IMR-90 (cell line): ENCODE measurements around the gene RAB33B. TPM values are rescaled to one million over a fixed set of nuclear protein-coding genes. Genes with fewer than 3 reads are reported as not detected.

Source experiments
- ATAC-seq: fragments of 200-7000 bp; cut with Tn5 transposase; 2 replicates; pipeline ENCODE4 v1.9.1; 2020; ENCODE audit warnings: low read depth, mild to moderate bottlenecking, moderate library complexity
- BruUV-seq: library from RNA; stranded (reverse); fragments of 400-500 nt; replicated peaks from 2 replicates; lab custom pipeline; 2021; lab: Mats Ljungman, UMichigan
- CTCF ChIA-PET: fragments of 300-600 bp; formaldehyde crosslinking; extraction: SDS; loops from one replicate; lab custom pipeline; 2021; ENCODE audit warnings: antibody characterized with exemption; lab: Yijun Ruan, JAX
- POLR2A ChIA-PET: fragments of 300-600 bp; sonication (Branson Sonifier 250); formaldehyde crosslinking; loops from one replicate; lab custom pipeline; 2022; ENCODE audit warnings: antibody characterized with exemption; ENCODE audit not compliant: unreplicated experiment; lab: Charles Lee
- DNase-seq: peaks from one replicate; pipeline ENCODE4 v3.0.0; 2013
- H2AFZ ChIP-seq: replicated peaks from 2 replicates; pipeline ENCODE3; 2013; ENCODE audit warnings: low read length, mild to moderate bottlenecking; ENCODE audit not compliant: poor library complexity
- H2AK5ac ChIP-seq: 2 replicates; pipeline ENCODE4 v1.6.1; 2013; ENCODE audit warnings: low read depth, low read length, inconsistent platforms
- H2AK9ac ChIP-seq: replicated peaks from 2 replicates; pipeline ENCODE3; 2013; ENCODE audit warnings: mild to moderate bottlenecking, low read depth, low read length, moderate library complexity; ENCODE audit not compliant: poor library complexity
- H2BK120ac ChIP-seq: 2 replicates; pipeline ENCODE4 v1.6.1; 2013; ENCODE audit warnings: low read depth, low read length, inconsistent platforms
- H2BK15ac ChIP-seq: 3 replicates; pipeline ENCODE4 v1.6.1; 2013; ENCODE audit warnings: low read depth, low read length, inconsistent platforms
- H2BK20ac ChIP-seq: 2 replicates; pipeline ENCODE4 v1.6.1; 2013; ENCODE audit warnings: low read depth, mild to moderate bottlenecking, inconsistent platforms, low read length, moderate library complexity
- H2BK5ac ChIP-seq: 2 replicates; pipeline ENCODE4 v1.6.1; 2013; ENCODE audit warnings: mild to moderate bottlenecking, low read depth, low read length, inconsistent platforms; ENCODE audit not compliant: poor library complexity, severe bottlenecking
- H3K14ac ChIP-seq: replicated peaks from 2 replicates; pipeline ENCODE4 v1.6.1; 2013; ENCODE audit warnings: low read depth, low read length, inconsistent platforms
- H3K18ac ChIP-seq: 2 replicates; pipeline ENCODE4 v1.6.1; 2013; ENCODE audit warnings: low read depth, low read length, control low read depth
- H3K23ac ChIP-seq: 2 replicates; pipeline ENCODE4 v1.6.1; 2013; ENCODE audit warnings: low read depth, low read length, inconsistent platforms
- H3K27ac ChIP-seq: 2 replicates; pipeline ENCODE4 v1.5.1; 2013; ENCODE audit warnings: mild to moderate bottlenecking, control low read depth, low read length; ENCODE audit not compliant: insufficient read depth
- H3K27me3 ChIP-seq: 2 replicates; pipeline ENCODE4 v1.6.1; 2013; ENCODE audit warnings: low read length; ENCODE audit not compliant: control insufficient read depth, insufficient read depth
- H3K36me3 ChIP-seq: 2 replicates; pipeline ENCODE4 v1.6.1; 2013; ENCODE audit warnings: low read length, mixed read lengths; ENCODE audit not compliant: control insufficient read depth, insufficient read depth
- H3K4ac ChIP-seq: 2 replicates; pipeline ENCODE4 v1.6.1; 2013; ENCODE audit warnings: low read depth, low read length, inconsistent platforms
- H3K4me1 ChIP-seq: 2 replicates; pipeline ENCODE4 v1.6.1; 2013; ENCODE audit warnings: low read length, mixed read lengths; ENCODE audit not compliant: control insufficient read depth, insufficient read depth
- H3K4me2 ChIP-seq: 2 replicates; pipeline ENCODE4 v1.6.1; 2013; ENCODE audit warnings: low read depth, mild to moderate bottlenecking, control low read depth, low read length, moderate library complexity
- H3K4me3 ChIP-seq: 2 replicates; pipeline ENCODE4 v1.5.1; 2013; ENCODE audit warnings: low read depth, mild to moderate bottlenecking, control low read depth, low read length, moderate library complexity; ENCODE audit not compliant: insufficient read depth
- H3K56ac ChIP-seq: 2 replicates; pipeline ENCODE4 v1.6.1; 2013; ENCODE audit warnings: low read length, inconsistent platforms; ENCODE audit not compliant: insufficient read depth; ENCODE audit errors: extremely low read depth
- H3K79me1 ChIP-seq, 2 experiments: 2 replicates each; pipeline ENCODE4 v1.6.1; 2013; ENCODE audit warnings: low read length in 2 of 2, inconsistent platforms in 1 of 2, low read depth in 1 of 2
- H3K9ac ChIP-seq: 2 replicates; pipeline ENCODE4 v1.6.1; 2013; ENCODE audit warnings: low read depth, low read length, control low read depth
- H3K9me1 ChIP-seq: 2 replicates; pipeline ENCODE4 v1.6.1; 2013; ENCODE audit warnings: low read length, inconsistent platforms; ENCODE audit not compliant: insufficient read depth
- H3K9me3 ChIP-seq: 2 replicates; pipeline ENCODE4 v1.6.1; 2013; ENCODE audit warnings: low read length; ENCODE audit not compliant: control insufficient read depth, insufficient read depth
- H4K20me1 ChIP-seq: 2 replicates; pipeline ENCODE4 v1.6.1; 2013; ENCODE audit warnings: low read length, inconsistent platforms; ENCODE audit not compliant: insufficient read depth
- H4K5ac ChIP-seq: 2 replicates; pipeline ENCODE4 v1.6.1; 2013; ENCODE audit warnings: mild to moderate bottlenecking, low read depth, low read length, control low read depth
- H4K8ac ChIP-seq, 2 experiments: 2 replicates each; pipeline ENCODE4 v1.6.1; 2013; ENCODE audit warnings: low read depth in 2 of 2, low read length in 2 of 2, control low read depth in 1 of 2, inconsistent platforms in 1 of 2
- H4K91ac ChIP-seq: 2 replicates; pipeline ENCODE4 v1.6.1; 2013; ENCODE audit warnings: low read depth, low read length, inconsistent platforms; ENCODE audit not compliant: insufficient read depth
- BHLHE40 ChIP-seq: fragments of 150-350 bp; IDR thresholded peaks from 2 replicates; pipeline ENCODE4 v1.6.1; 2016; ENCODE audit warnings: mild to moderate bottlenecking, low read depth, low read length
- CEBPB ChIP-seq: IDR thresholded peaks from 2 replicates; pipeline ENCODE4 v1.6.1; 2012; ENCODE audit warnings: low read depth, low read length, improper control_type of control experiment
- CHD1 ChIP-seq: IDR thresholded peaks from 2 replicates; pipeline ENCODE4 v1.6.1; 2012; ENCODE audit warnings: low read depth, low read length, improper control_type of control experiment
- CTCF ChIP-seq: conservative IDR thresholded peaks from 2 replicates; pipeline ENCODE4 v1.5.1; 2012; ENCODE audit warnings: mild to moderate bottlenecking, low read depth, low read length, improper control_type of control experiment
- ELK1 ChIP-seq: fragments of 150-350 bp; IDR thresholded peaks from 2 replicates; pipeline ENCODE4 v1.6.1; 2016; ENCODE audit warnings: low read depth, mild to moderate bottlenecking, low read length, moderate library complexity, borderline replicate concordance
- FOS ChIP-seq: fragments of 150-350 bp; IDR thresholded peaks from 2 replicates; pipeline ENCODE4 v1.6.1; 2016; ENCODE audit warnings: low read depth, low read length
- MAFK ChIP-seq: IDR thresholded peaks from 2 replicates; pipeline ENCODE4 v1.6.1; 2012; ENCODE audit warnings: low read depth, low read length, improper control_type of control experiment
- MAZ ChIP-seq: IDR thresholded peaks from 2 replicates; pipeline ENCODE4 v1.6.1; 2012; ENCODE audit warnings: low read depth, mild to moderate bottlenecking, low read length, improper control_type of control experiment, moderate library complexity, borderline replicate concordance
- MXI1 ChIP-seq: IDR thresholded peaks from 2 replicates; pipeline ENCODE4 v1.6.1; 2012; ENCODE audit warnings: low read depth, mild to moderate bottlenecking, low read length, moderate library complexity, borderline replicate concordance
- NFE2L2 ChIP-seq: fragments of 150-350 bp; IDR thresholded peaks from 2 replicates; pipeline ENCODE4 v1.6.1; 2016; ENCODE audit warnings: low read depth, mild to moderate bottlenecking, low read length
- POLR2A ChIP-seq: IDR thresholded peaks from 2 replicates; pipeline ENCODE4 v1.6.1; 2012; ENCODE audit warnings: mild to moderate bottlenecking, low read depth, low read length
- RAD21 ChIP-seq: IDR thresholded peaks from 2 replicates; pipeline ENCODE4 v1.6.1; 2012; ENCODE audit warnings: low read length, improper control_type of control experiment
- SMC3 ChIP-seq: fragments of 150-350 bp; IDR thresholded peaks from 2 replicates; pipeline ENCODE4 v1.6.1; 2016; ENCODE audit warnings: low read depth, mild to moderate bottlenecking, antibody characterized with exemption, low read length, moderate library complexity
- USF2 ChIP-seq: fragments of 150-350 bp; IDR thresholded peaks from 2 replicates; pipeline ENCODE4 v1.6.1; 2017; ENCODE audit warnings: mild to moderate bottlenecking, antibody characterized with exemption, low read length, low read depth
- WGBS, 2 experiments: methylation state at CpG; one replicate each; pipeline versions ENCODE4 v1.1.5 to v1.1.7; 2013; ENCODE audit warnings: missing lambda C conversion rate in 2 of 2; ENCODE audit not compliant: insufficient read length in 1 of 2; ENCODE audit errors: extremely low coverage in 2 of 2; 5-methylcytosine and 5-hydroxymethylcytosine counted together
- dilution Hi-C: fragments of 300-500 bp; cut with HindIII; formaldehyde crosslinking; loops from one replicate; pipeline ENCODE4 v1.14.3; 2018; ENCODE audit warnings: low sequenced_read_pairs; ENCODE audit not compliant: unreplicated experiment
- in situ Hi-C: fragments of 300-500 bp; cut with MboI; formaldehyde crosslinking; loops from 3 replicates; pipeline ENCODE4 v1.14.3; 2019; ENCODE audit warnings: low sequenced_read_pairs, inconsistent platforms, mixed read lengths
- intact Hi-C: fragments of 100-400 bp; cut with micrococcal nuclease; formaldehyde crosslinking; loops from 2 replicates; pipeline ENCODE4 v1.10.0; 2022
- polyA plus RNA-seq, 3 experiments: library from polyadenylated mRNA; depleted of rRNA; stranded (reverse); fragments of >200 nt; gene quantifications; 2 replicates each; pipeline ENCODE4 v1.2.3, GENCODE V29; 2012; ENCODE audit warnings: low replicate concordance in 1 of 3
- total RNA-seq: library from RNA; depleted of rRNA; stranded (reverse); fragments of >200 nt; gene quantifications from 2 replicates; pipeline ENCODE4 v1.2.3, GENCODE V29; 2012

RAB33B gene
- total and polyA plus RNA-seq, 2 of the 4 experiments (the other 2 are of a cell fraction): 3.7 to 7.3 TPM

GRCh38 chr4:139525414-139525813 is 71.5 kb downstream of the RAB33B start:
- H3K9ac ChIP-seq: no peak overlapping the region
- no peak overlapping the region for H2AK9ac ChIP-seq
- no peak for DNase-seq
- CTCF ChIA-PET: interaction anchor here (0.6 to 1.0 kb wide), 3 partner anchors 11 to 1634 kb away, joined by 3 to 4 read pairs (median 3); no protein-coding TSS in a partner anchor
- H3K4ac ChIP-seq: no peak overlapping the region
- peaks cover 10% of the 10 kb centered on the region for H3K4me1 ChIP-seq
- no peak overlapping the region for H4K5ac ChIP-seq
- intact Hi-C loops: no loop called here
- no CpG with 5 or more reads among the region's 2 CpGs for WGBS, 2 experiments
- no peak overlapping the region for H3K23ac ChIP-seq
- H3K79me1 ChIP-seq: peaks cover 3 to 10% of the 10 kb centered on the region in 2 experiments; a peak in 3 of 4 replicates
- no peak overlapping the region for H2BK120ac ChIP-seq
- H2BK20ac ChIP-seq: no peak overlapping the region
- no TSS peak for BruUV-seq
- H2AK5ac ChIP-seq: no peak overlapping the region
- no peak overlapping the region for H2BK5ac ChIP-seq
- H2AFZ ChIP-seq: no peak overlapping the region
- H3K14ac ChIP-seq: no peak overlapping the region
- no peak for TF ChIP-seq CHD1
- TF ChIP-seq USF2: no peak
- TF ChIP-seq MAZ: no peak
- TF ChIP-seq RAD21: no peak
- TF ChIP-seq FOS: no peak
- no peak for TF ChIP-seq POLR2A
- TF ChIP-seq NFE2L2: no peak
- no peak for TF ChIP-seq SMC3
- no peak for TF ChIP-seq ELK1
- no peak for TF ChIP-seq MXI1
- no peak for TF ChIP-seq BHLHE40
- no peak for TF ChIP-seq CTCF
- no peak for TF ChIP-seq MAFK
- TF ChIP-seq CEBPB: no peak
- H3K9me3 ChIP-seq: no peaks in the 10 kb centered on the region
- POLR2A ChIA-PET: interaction anchor here (0.6 kb wide), 1 partner anchor 73 kb away, joined by 3 read pairs; no protein-coding TSS in a partner anchor
- no peak overlapping the region for H3K4me3 ChIP-seq
- no peak overlapping the region for H3K4me2 ChIP-seq
- no peak overlapping the region for H3K27ac ChIP-seq
- no peak overlapping the region for H4K8ac ChIP-seq
- no peaks in the 10 kb centered on the region for H3K27me3 ChIP-seq
- ATAC-seq: no peak
- in situ Hi-C loops: no loop called here
- H4K91ac ChIP-seq: no peak overlapping the region
- peaks cover 8% of the 10 kb centered on the region for H3K9me1 ChIP-seq
- H4K20me1 ChIP-seq: peaks cover 6% of the 10 kb centered on the region; the same call in 1 of the 2 replicates
- no peak overlapping the region for H3K18ac ChIP-seq
- no peak overlapping the region for H3K56ac ChIP-seq
- no peak overlapping the region for H2BK15ac ChIP-seq
- dilution Hi-C loops: no loop called here
- peaks cover 19% of the 10 kb centered on the region for H3K36me3 ChIP-seq
